Hindlimb muscle (tissue), 1 donor: ENCODE measurements around the gene MPC1. TPM values are rescaled to one million over a fixed set of nuclear protein-coding genes. Genes with fewer than 3 reads are reported as not detected.

Experiments
- DNase-seq: peaks from one replicate; pipeline ENCODE4 v3.0.0-alpha.2; 2013
- polyA plus RNA-seq: library from polyadenylated mRNA; unstranded; fragments of 120-200 nt; gene quantifications from one replicate; pipeline ENCODE4 v1.2.1, GENCODE V29; 2013; ENCODE audit not compliant: insufficient read length

The MPC1 gene
- polyA plus RNA-seq, 1 donor, result 73.8 TPM

GRCh38 chr6:166343150-166343487 is 39.6 kb downstream of the MPC1 start:
- DNase-seq, result no peak

GRCh38 chr6:166342349-166343149 is 40.2 kb downstream of the MPC1 start, which contains the start of gene SFT2D1:
SFT2D1 (minus strand) TSS chr6:166342545; CDS start chr6:166342481, 64 bp downstream.
- peak; percentile 90 for DNase-seq

GRCh38 chr6:166341977-166342348 is 40.8 kb downstream of the MPC1 start:
- DNase-seq, result peak; percentile 44

- no peak for DNase-seq
These were observed 41.3 kb downstream of the MPC1 start for GRCh38 chr6:166341464-166341863.

- DNase-seq, result no peak
These were observed 43.9 kb downstream of the MPC1 start for GRCh38 chr6:166338854-166339253.

GRCh38 chr6:166336847-166337246 is 45.9 kb downstream of the MPC1 start:
- DNase-seq, result no peak

GRCh38 chr6:166335378-166336302 is 47.1 kb downstream of the MPC1 start:
- DNase-seq, result no peak

- DNase-seq, result no peak
These were observed 47.9 kb downstream of the MPC1 start for GRCh38 chr6:166334878-166335277.

GRCh38 chr6:166333172-166333995 is 49.4 kb downstream of the MPC1 start:
- no peak for DNase-seq

- no peak for DNase-seq
These were observed 51.0 kb downstream of the MPC1 start for GRCh38 chr6:166331503-166332415.

GRCh38 chr6:166330612-166331011 is 52.1 kb downstream of the MPC1 start:
- no peak for DNase-seq

- DNase-seq, result no peak
These were observed 57.2 kb downstream of the MPC1 start for GRCh38 chr6:166325383-166326042.

GRCh38 chr6:166323395-166323794 is 59.3 kb downstream of the MPC1 start:
- no peak for DNase-seq

- no peak for DNase-seq
These were observed 63.8 kb downstream of the MPC1 start for GRCh38 chr6:166318649-166319600.

GRCh38 chr6:166318227-166318626 is 64.5 kb downstream of the MPC1 start:
- no peak for DNase-seq

- DNase-seq, result no peak
These were observed 65.2 kb downstream of the MPC1 start for GRCh38 chr6:166317261-166318212.

GRCh38 chr6:166315436-166315835 is 67.3 kb downstream of the MPC1 start:
- DNase-seq, result no peak
